ENCODE results near the gene ATG10. TPM values are rescaled to one million over a fixed set of nuclear protein-coding genes. Genes with fewer than 3 reads are reported as not detected.

ATG10 gene
- total RNA-seq, 1 donor from 2014 or later = 4.3 TPM

DNA sequence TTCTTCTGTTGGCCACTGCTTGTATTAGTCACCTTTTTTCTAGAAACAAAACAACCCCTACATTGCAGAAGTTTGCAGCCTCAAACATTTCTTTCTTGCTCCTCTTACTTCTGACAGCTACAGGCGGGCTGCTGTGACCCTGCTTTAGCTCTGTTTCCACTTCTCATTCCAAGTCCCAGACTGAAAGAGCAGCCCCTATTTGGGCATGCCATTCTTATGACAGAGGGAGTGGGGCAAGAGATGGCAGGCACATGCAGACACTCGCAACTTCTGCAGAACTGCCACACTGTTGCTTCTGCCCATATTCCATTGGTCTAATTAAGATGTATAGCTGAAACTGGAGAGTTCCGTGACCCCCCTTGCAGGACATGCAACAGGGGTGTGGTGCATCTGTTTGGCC, 325.9 kb downstream of the ATG10 start:
- no peaks in the 10 kb centered on the region for H3K9me3 Mint-ChIP-seq (ENCODE audit: unreplicated experiment)
- no peak overlapping the region for H2AFZ ChIP-seq (ENCODE audit: low read depth, low read length)

DNA sequence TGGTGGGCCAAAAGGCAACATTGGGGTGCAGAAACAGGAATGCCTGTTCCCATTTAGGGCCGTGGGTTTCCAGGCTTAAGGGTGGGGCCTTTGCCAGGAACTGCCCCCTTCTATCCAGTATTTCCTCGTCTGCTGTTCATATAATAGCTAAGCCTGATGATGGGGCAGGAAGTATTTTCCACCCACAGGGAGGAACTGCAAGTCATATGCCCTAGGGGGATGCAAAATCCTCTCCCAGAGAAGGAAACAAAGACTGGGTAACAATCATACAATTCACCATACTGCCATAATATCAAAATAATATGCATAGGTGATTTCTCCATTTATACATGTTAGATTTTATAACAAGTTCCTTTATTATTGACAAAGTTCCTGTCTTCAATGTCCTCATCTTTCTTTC, 326.8 kb downstream of the ATG10 start:
- FAIRE-seq = no peak
- Mint-ChIP-seq H3K4me3 (ENCODE audit: unreplicated experiment) (no peak overlapping the region), H3K27me3 (ENCODE audit: low read depth, unreplicated experiment) (no peaks in the 10 kb centered on the region), H3K9me3 (ENCODE audit: unreplicated experiment) (no peaks in the 10 kb centered on the region), H3K27ac (ENCODE audit: unreplicated experiment) (no peak overlapping the region), H3K4me1 (ENCODE audit: low read depth, unreplicated experiment) (peaks cover 10% of the 10 kb centered on the region), H3K36me3 (ENCODE audit: low read depth, unreplicated experiment) (no peaks in the 10 kb centered on the region)
- Histone ChIP-seq H3K4me1 (ENCODE audit: insufficient read depth, low read length) (no peaks in the 10 kb centered on the region), H3K9me3 (ENCODE audit: insufficient read depth, low read depth, low read length) (no peaks in the 10 kb centered on the region), H3K9ac (ENCODE audit: low read length) (no peak overlapping the region), H4K20me1 (ENCODE audit: insufficient read depth, low read length) (no peaks in the 10 kb centered on the region), H3K79me2 (ENCODE audit: insufficient read depth, low read length) (no peaks in the 10 kb centered on the region), H3K27me3 (ENCODE audit: insufficient read depth, low read length) (no peaks in the 10 kb centered on the region), H2AFZ (ENCODE audit: low read depth, low read length) (no peak overlapping the region), H3K36me3 (ENCODE audit: insufficient read depth, low read length) (no peaks in the 10 kb centered on the region), H3K27ac (ENCODE audit: low read depth, low read length) (no peak overlapping the region), H3K4me3 (ENCODE audit: insufficient read depth, low read depth, low read length) (no peak overlapping the region), H3K4me2 (ENCODE audit: low read length) (no peak overlapping the region)
- TF ChIP-seq EZH2 (IDR thresholded peaks at IDR 0.05; ENCODE audit: insufficient read depth, low read length) = no peak
- TF ChIP-seq, protein P1, sequence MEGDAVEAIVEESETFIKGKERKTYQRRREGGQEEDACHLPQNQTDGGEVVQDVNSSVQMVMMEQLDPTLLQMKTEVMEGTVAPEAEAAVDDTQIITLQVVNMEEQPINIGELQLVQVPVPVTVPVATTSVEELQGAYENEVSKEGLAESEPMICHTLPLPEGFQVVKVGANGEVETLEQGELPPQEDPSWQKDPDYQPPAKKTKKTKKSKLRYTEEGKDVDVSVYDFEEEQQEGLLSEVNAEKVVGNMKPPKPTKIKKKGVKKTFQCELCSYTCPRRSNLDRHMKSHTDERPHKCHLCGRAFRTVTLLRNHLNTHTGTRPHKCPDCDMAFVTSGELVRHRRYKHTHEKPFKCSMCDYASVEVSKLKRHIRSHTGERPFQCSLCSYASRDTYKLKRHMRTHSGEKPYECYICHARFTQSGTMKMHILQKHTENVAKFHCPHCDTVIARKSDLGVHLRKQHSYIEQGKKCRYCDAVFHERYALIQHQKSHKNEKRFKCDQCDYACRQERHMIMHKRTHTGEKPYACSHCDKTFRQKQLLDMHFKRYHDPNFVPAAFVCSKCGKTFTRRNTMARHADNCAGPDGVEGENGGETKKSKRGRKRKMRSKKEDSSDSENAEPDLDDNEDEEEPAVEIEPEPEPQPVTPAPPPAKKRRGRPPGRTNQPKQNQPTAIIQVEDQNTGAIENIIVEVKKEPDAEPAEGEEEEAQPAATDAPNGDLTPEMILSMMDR (IDR thresholded peaks at IDR 0.05; ENCODE audit: insufficient read depth, low read depth, low read length) = no peak
- DNase-seq (ENCODE audit: low read depth) = no peak

More for the DNA sequence above, 325.9 kb downstream of the ATG10 start:
- no peaks in the 10 kb centered on the region for H3K36me3 ChIP-seq (ENCODE audit: insufficient read depth, low read length)
- FAIRE-seq (no peak), DNase-seq (ENCODE audit: low read depth) (no peak)
- H3K4me3 ChIP-seq (ENCODE audit: insufficient read depth, low read depth, low read length) = no peak overlapping the region
- Mint-ChIP-seq H3K4me3 (ENCODE audit: unreplicated experiment) (no peak overlapping the region), H3K36me3 (ENCODE audit: low read depth, unreplicated experiment) (no peaks in the 10 kb centered on the region), H3K27me3 (ENCODE audit: low read depth, unreplicated experiment) (no peaks in the 10 kb centered on the region), H3K27ac (ENCODE audit: unreplicated experiment) (no peak overlapping the region), H3K4me1 (ENCODE audit: low read depth, unreplicated experiment) (peaks cover 12% of the 10 kb centered on the region)
- H3K27me3 ChIP-seq (ENCODE audit: insufficient read depth, low read length) = no peaks in the 10 kb centered on the region
- no peaks in the 10 kb centered on the region for H3K79me2 ChIP-seq (ENCODE audit: insufficient read depth, low read length)
- no peaks in the 10 kb centered on the region for H4K20me1 ChIP-seq (ENCODE audit: insufficient read depth, low read length)
- TF ChIP-seq, protein P1 (IDR thresholded peaks at IDR 0.05; ENCODE audit: insufficient read depth, low read depth, low read length) = no peak
- TF ChIP-seq EZH2 (IDR thresholded peaks at IDR 0.05; ENCODE audit: insufficient read depth, low read length) = no peak
- no peaks in the 10 kb centered on the region for H3K9me3 ChIP-seq (ENCODE audit: insufficient read depth, low read depth, low read length)
- H3K9ac ChIP-seq (ENCODE audit: low read length) = no peak overlapping the region
- no peak overlapping the region for H3K4me2 ChIP-seq (ENCODE audit: low read length)
- H3K4me1 ChIP-seq (ENCODE audit: insufficient read depth, low read length) = no peaks in the 10 kb centered on the region
- H3K27ac ChIP-seq (ENCODE audit: low read depth, low read length) = no peak overlapping the region

DNA sequence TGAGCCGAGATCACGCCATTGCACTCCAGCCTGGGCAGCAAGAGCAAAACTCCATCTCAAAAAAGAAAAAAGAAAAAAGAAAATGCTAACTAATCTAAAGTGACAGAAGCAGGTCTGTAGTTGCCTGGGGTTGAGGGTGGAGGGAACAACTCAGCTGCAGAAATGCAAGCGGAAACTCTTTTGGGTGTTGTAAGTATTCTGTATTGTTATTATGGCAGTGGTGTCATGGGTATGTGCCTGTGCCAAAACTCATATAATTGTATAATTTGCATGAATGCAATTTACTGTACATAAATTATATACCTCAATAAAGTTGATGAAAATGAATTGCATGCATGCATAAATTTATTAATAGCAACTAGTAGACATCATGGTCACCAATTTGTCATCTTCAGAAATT, 329.4 kb downstream of the ATG10 start:
- no peaks in the 10 kb centered on the region for H3K9me3 ChIP-seq (ENCODE audit: insufficient read depth, low read depth, low read length)
- no peaks in the 10 kb centered on the region for H3K36me3 Mint-ChIP-seq (ENCODE audit: low read depth, unreplicated experiment)
- H3K4me1 ChIP-seq (ENCODE audit: insufficient read depth, low read length) = no peaks in the 10 kb centered on the region
- H3K27ac Mint-ChIP-seq (ENCODE audit: unreplicated experiment) = no peak overlapping the region
- H3K27me3 Mint-ChIP-seq (ENCODE audit: low read depth, unreplicated experiment) = no peaks in the 10 kb centered on the region
- no peak overlapping the region for H3K27ac ChIP-seq (ENCODE audit: low read depth, low read length)
- H3K9me3 Mint-ChIP-seq (ENCODE audit: unreplicated experiment) = no peaks in the 10 kb centered on the region
- peaks cover 4% of the 10 kb centered on the region for H3K4me1 Mint-ChIP-seq (ENCODE audit: low read depth, unreplicated experiment)
- no peak overlapping the region for H3K4me2 ChIP-seq (ENCODE audit: low read length)
- H3K79me2 ChIP-seq (ENCODE audit: insufficient read depth, low read length) = no peaks in the 10 kb centered on the region
- H4K20me1 ChIP-seq (ENCODE audit: insufficient read depth, low read length) = no peaks in the 10 kb centered on the region
- no peak for DNase-seq (ENCODE audit: low read depth)
- no peak for FAIRE-seq
- no peak overlapping the region for H3K4me3 Mint-ChIP-seq (ENCODE audit: unreplicated experiment)
- no peak overlapping the region for H2AFZ ChIP-seq (ENCODE audit: low read depth, low read length)
- no peak for TF ChIP-seq EZH2 (IDR thresholded peaks at IDR 0.05; ENCODE audit: insufficient read depth, low read length)
- TF ChIP-seq, protein P1 (IDR thresholded peaks at IDR 0.05; ENCODE audit: insufficient read depth, low read depth, low read length) = no peak
- H3K9ac ChIP-seq (ENCODE audit: low read length) = no peak overlapping the region
- H3K4me3 ChIP-seq (ENCODE audit: insufficient read depth, low read depth, low read length) = no peak overlapping the region
- H3K36me3 ChIP-seq (ENCODE audit: insufficient read depth, low read length) = no peaks in the 10 kb centered on the region
- no peaks in the 10 kb centered on the region for H3K27me3 ChIP-seq (ENCODE audit: insufficient read depth, low read length)

Other genes with a start within 250 kb of the ATG10 start
- 59.8 and 73.2 TPM in 2 replicates for gene SSBP2, start 220.9 kb upstream of the ATG10 start, total RNA-seq

All from astrocyte (in vitro differentiated cells and primary cell).